HEK293T (cell line): ENCODE results near the gene ARHGAP33.

Source experiments
- ARNT ChIP-seq: fragments of 450-650 bp; IDR thresholded peaks from 2 replicates; pipeline ENCODE4 v1.6.1; 2017; ENCODE audit warnings: mild to moderate bottlenecking
- BHLHE40 ChIP-seq: fragments of 450-650 bp; IDR thresholded peaks from 2 replicates; pipeline ENCODE4 v1.6.1; 2016; ENCODE audit warnings: mild to moderate bottlenecking, moderate library complexity, borderline replicate concordance
- FOXA1 ChIP-seq: fragments of 450-650 bp; IDR thresholded peaks from 2 replicates; pipeline ENCODE4 v1.6.1; 2016; ENCODE audit warnings: mild to moderate bottlenecking
- FOXK2 ChIP-seq: fragments of 450-650 bp; IDR thresholded peaks from 2 replicates; pipeline ENCODE4 v1.6.1; 2016; ENCODE audit warnings: mild to moderate bottlenecking
- FOXM1 ChIP-seq: fragments of 450-650 bp; IDR thresholded peaks from 2 replicates; pipeline ENCODE4 v1.6.1; 2017; ENCODE audit warnings: mild to moderate bottlenecking, borderline replicate concordance
- HDGF ChIP-seq: fragments of 450-650 bp; IDR thresholded peaks from 2 replicates; pipeline ENCODE4 v1.6.1; 2017; ENCODE audit warnings: antibody characterized with exemption, borderline replicate concordance
- NFRKB ChIP-seq: fragments of 450-650 bp; IDR thresholded peaks from 2 replicates; pipeline ENCODE4 v1.6.1; 2016; ENCODE audit warnings: mild to moderate bottlenecking, moderate library complexity
- PKNOX1 ChIP-seq: fragments of 450-650 bp; IDR thresholded peaks from 2 replicates; pipeline ENCODE4 v1.6.1; 2016
- SP1 ChIP-seq: fragments of 450-650 bp; IDR thresholded peaks from 2 replicates; pipeline ENCODE4 v1.6.1; 2017
- SUZ12 ChIP-seq: fragments of 450-650 bp; IDR thresholded peaks from 2 replicates; pipeline ENCODE4 v1.6.1; 2016; ENCODE audit warnings: mild to moderate bottlenecking
- TARDBP ChIP-seq: fragments of 450-650 bp; IDR thresholded peaks from 2 replicates; pipeline ENCODE4 v1.6.1; 2016

DNA sequence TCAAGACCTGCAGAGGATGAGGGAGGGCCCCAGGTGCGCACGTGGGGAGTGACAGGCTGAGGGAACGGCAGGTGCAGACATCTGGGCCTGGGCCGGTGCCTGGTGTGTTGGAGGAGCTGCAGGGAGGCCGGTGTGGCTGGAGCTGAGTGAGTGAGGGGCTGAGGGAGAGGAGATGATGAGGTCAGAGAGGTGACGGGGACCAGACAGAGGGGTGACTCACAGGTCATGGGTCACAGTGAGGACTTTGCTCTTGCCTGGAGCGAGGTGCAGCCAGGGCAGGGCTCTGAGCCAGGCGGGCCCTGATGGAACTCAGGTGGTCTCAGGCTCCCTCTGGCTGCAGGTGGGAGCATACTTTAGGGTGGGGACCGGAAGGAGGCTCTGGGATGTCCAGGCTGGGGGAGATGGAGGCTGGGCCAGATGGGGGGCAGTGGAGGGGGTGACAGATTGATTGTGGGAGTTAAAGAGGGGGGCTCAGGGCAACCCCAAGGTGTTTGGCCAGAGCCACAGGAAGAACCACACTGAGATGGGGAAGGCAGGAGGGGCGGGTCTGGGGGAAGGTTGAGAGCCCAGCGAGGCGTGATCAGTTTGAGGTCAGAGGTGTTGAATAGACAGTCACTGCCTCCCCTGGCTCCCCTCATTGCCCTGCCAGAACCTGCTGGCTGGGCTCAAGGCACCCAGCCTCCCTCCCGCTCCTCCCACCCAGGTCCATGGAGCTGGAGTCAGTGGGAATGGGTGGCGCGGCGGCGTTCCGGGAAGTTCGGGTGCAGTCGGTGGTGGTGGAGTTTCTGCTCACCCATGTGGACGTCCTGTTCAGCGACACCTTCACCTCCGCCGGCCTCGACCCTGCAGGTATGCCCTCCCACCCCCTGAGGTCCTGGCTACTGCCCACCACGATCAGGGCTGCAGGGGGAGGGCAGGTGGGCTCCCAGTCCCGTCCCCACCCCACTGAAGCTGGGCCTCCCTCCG, 8.4 kb downstream of the ARHGAP33 start:
- TF ChIP-seq BHLHE40 (no peak), TARDBP (no peak), PKNOX1 (no peak), SP1 (no peak), FOXM1 (no peak), ARNT (no peak), NFRKB (no peak), FOXK2 (no peak), FOXA1 (no peak), HDGF (no peak), SUZ12 (no peak)
